Gastrocnemius medialis (tissue), 4 donors: ENCODE data around the gene CACNG7. TPM values are rescaled to one million over a fixed set of nuclear protein-coding genes. Genes with fewer than 3 reads are reported as not detected.

Source experiments
- ATAC-seq, 2 donors: fragments of 150-250 bp; one replicate each; pipeline ENCODE4 v1.9.1; 2016
- DNase-seq, 2 donors: peaks; one replicate each; pipeline ENCODE4 v3.0.0-alpha.2; 2019
- H3K27ac ChIP-seq, 4 donors: fragments of 200-600 bp; sonication (generic); 1 replicate in 1 of 4; 2 replicates in 3 of 4; pipeline ENCODE4 v1.5.1; 2016 to 2018; ENCODE audit warnings: mild to moderate bottlenecking in 2 of 4, moderate library complexity in 1 of 4
- H3K27me3 ChIP-seq, 3 donors: fragments of 200-600 bp; sonication (generic) in 2 of 3; 1 replicate in 1 of 3; 2 replicates in 2 of 3; pipeline versions ENCODE4 v1.5.1 to v1.6.0; 2016 to 2019; ENCODE audit warnings: mild to moderate bottlenecking in 1 of 3, moderate library complexity in 1 of 3
- H3K36me3 ChIP-seq, 2 donors: fragments of 200-600 bp; sonication (generic) in 1 of 2; one replicate each; pipeline ENCODE4 v1.5.1; 2017 to 2018
- H3K4me1 ChIP-seq, 2 donors: fragments of 200-600 bp; sonication (generic) in 1 of 2; one replicate each; pipeline ENCODE4 v1.5.1; 2016 to 2017; ENCODE audit warnings: mild to moderate bottlenecking in 2 of 2
- H3K4me3 ChIP-seq, 4 donors: fragments of 200-600 bp; sonication (generic) in 3 of 4; 1 replicate in 1 of 4; 2 replicates in 3 of 4; pipeline ENCODE4 v1.5.1; 2016 to 2019; ENCODE audit warnings: mild to moderate bottlenecking in 2 of 4
- H3K9me3 ChIP-seq, 3 donors: fragments of 200-600 bp; sonication (generic) in 2 of 3; 1 replicate in 1 of 3; 2 replicates in 2 of 3; pipeline ENCODE4 v1.5.1; 2016 to 2019
- POLR2A ChIP-seq, 2 donors: fragments of 450-650 bp; IDR thresholded peaks; one replicate each; pipeline ENCODE4 v1.6.1; 2017; ENCODE audit warnings: antibody characterized with exemption in 2 of 2, mild to moderate bottlenecking in 2 of 2, moderate library complexity in 2 of 2
- in situ Hi-C, 4 donors: fragments of 200-750 bp; cut with MboI; loops; one replicate each; pipeline versions ENCODE4 v1.15.0 to v1.8.0; 2017; ENCODE audit warnings: low sequenced_read_pairs in 4 of 4
- intact Hi-C: fragments of 100-400 bp; cut with DNase I; formaldehyde crosslinking; loops from one replicate; pipeline ENCODE4 v1.15.1; 2023; ENCODE audit warnings: low total_unique reads
- total RNA-seq, 4 donors: library from RNA; depleted of rRNA; stranded (reverse); fragments of >200 nt; gene quantifications; one replicate each; pipeline versions ENCODE4 v1.1.0 to v1.2.3, GENCODE V29; 2016
- TF ChIP-seq, protein P1 (sequence below), 5 experiments: fragments of 450-650 bp in 3 of 5; fragments of 200-600 bp in 2 of 5; sonication (generic) in 2 of 5; IDR thresholded peaks in 4 of 5; conservative IDR thresholded peaks in 1 of 5; 1 replicate in 4 of 5; 2 replicates in 1 of 5; pipeline ENCODE4 v1.5.1; 2016 to 2019; ENCODE audit warnings: antibody characterized with exemption in 5 of 5, mild to moderate bottlenecking in 3 of 5, moderate library complexity in 3 of 5

The CACNG7 gene
- total RNA-seq, 4 donors from 2014 or later = not detected

DNA sequence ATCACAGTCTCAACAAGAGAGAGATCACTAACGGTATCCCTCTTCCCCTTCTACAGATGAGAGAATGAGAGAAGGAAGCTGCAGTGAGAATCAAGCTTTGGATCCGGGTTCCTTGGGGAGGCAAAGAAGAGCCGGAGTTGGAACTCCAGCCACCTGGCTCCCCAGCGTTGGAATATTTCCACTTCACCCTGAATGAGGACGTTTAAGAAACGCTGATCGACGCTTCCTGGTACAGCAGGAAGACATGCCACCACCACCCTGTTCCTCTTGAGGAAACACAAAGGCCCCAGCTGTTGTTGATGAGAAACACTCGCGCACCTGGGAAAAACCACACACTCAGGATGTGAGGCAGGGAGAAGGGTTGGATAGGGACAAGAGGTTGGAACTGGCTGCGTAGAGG lies 42.4 kb downstream of the CACNG7 start:
- no peak overlapping the region for H3K27ac ChIP-seq
- no peaks in the 10 kb centered on the region for H3K9me3 ChIP-seq
- H3K27me3 ChIP-seq = peaks cover 5 to 35% (median 18%) of the 10 kb centered on the region in 3 donors
- H3K36me3 ChIP-seq = no peaks in the 10 kb centered on the region
- no peaks in the 10 kb centered on the region for H3K4me1 ChIP-seq
- in situ Hi-C loops = no loop called here
- intact Hi-C loops = no loop called here
- DNase-seq (no peak), ATAC-seq (no peak)
- H3K4me3 ChIP-seq = no peak overlapping the region
- no peak for TF ChIP-seq POLR2A (IDR thresholded peaks at IDR 0.05)
- TF ChIP-seq, protein P1, sequence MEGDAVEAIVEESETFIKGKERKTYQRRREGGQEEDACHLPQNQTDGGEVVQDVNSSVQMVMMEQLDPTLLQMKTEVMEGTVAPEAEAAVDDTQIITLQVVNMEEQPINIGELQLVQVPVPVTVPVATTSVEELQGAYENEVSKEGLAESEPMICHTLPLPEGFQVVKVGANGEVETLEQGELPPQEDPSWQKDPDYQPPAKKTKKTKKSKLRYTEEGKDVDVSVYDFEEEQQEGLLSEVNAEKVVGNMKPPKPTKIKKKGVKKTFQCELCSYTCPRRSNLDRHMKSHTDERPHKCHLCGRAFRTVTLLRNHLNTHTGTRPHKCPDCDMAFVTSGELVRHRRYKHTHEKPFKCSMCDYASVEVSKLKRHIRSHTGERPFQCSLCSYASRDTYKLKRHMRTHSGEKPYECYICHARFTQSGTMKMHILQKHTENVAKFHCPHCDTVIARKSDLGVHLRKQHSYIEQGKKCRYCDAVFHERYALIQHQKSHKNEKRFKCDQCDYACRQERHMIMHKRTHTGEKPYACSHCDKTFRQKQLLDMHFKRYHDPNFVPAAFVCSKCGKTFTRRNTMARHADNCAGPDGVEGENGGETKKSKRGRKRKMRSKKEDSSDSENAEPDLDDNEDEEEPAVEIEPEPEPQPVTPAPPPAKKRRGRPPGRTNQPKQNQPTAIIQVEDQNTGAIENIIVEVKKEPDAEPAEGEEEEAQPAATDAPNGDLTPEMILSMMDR (IDR thresholded peaks at IDR 0.05 in 4 of 5, conservative IDR thresholded peaks at IDR 0.05 in 1 of 5) = no peak

DNA sequence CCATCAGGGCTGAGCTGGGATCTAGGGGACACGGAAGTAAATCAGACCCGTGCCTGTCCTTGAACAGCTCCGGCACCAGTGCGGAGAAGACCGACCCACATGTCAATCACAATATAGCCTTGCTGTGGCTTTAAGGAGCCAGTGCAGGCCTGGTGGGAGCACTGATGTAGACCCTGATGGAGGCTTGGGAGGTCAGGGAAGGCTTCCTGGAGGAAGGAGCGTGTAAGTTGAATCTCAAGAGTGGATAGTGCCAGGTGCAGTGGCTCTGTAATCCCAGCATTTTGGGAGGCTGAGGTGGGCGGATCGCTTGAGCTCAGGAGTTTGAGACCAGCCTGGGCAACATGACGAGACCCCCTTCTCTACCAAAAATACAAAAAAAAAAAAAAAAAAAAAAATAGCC lies 42.9 kb downstream of the CACNG7 start:
- ATAC-seq (no peak), DNase-seq (no peak)
- no peaks in the 10 kb centered on the region for H3K4me1 ChIP-seq
- H3K36me3 ChIP-seq = no peaks in the 10 kb centered on the region
- no peak for TF ChIP-seq POLR2A (IDR thresholded peaks at IDR 0.05)
- TF ChIP-seq, protein P1 (IDR thresholded peaks at IDR 0.05 in 4 of 5, conservative IDR thresholded peaks at IDR 0.05 in 1 of 5) = no peak
- H3K4me3 ChIP-seq = no peak overlapping the region
- H3K27ac ChIP-seq = no peak overlapping the region
- H3K27me3 ChIP-seq = peaks cover 8 to 37% (median 19%) of the 10 kb centered on the region in 3 donors
- intact Hi-C loops (no loop called here), in situ Hi-C loops (no loop called here)
- no peaks in the 10 kb centered on the region for H3K9me3 ChIP-seq

DNA sequence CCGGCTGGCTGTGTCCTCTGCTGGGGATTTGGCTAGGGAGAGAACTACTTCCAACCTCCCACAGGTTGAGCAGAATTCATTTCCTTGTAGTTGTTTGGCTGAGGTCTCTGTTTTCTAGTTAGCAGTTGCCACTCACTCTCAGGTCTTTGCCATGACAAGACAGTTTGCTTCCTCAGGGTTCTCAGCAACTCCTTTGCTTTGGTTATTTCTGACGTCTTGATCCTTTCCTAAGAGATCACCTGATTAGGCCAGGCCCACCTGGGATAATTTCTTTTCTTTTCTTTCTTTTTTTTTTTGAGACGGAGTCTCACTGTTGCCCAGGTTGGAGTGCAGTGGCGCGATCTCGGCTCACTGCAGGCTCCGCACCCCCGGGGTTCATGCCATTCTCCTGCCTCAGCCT lies 44.3 kb downstream of the CACNG7 start:
- no peak for DNase-seq
- H3K4me1 ChIP-seq = no peaks in the 10 kb centered on the region
- TF ChIP-seq, protein P1 (IDR thresholded peaks at IDR 0.05 in 4 of 5, conservative IDR thresholded peaks at IDR 0.05 in 1 of 5) = no peak
- no peak for TF ChIP-seq POLR2A (IDR thresholded peaks at IDR 0.05)
- H3K36me3 ChIP-seq = no peaks in the 10 kb centered on the region
- intact Hi-C loops = no loop called here
- H3K4me3 ChIP-seq = no peak overlapping the region
- H3K9me3 ChIP-seq = no peaks in the 10 kb centered on the region
- no peak overlapping the region for H3K27ac ChIP-seq
- peaks cover 19 to 44% (median 25%) of the 10 kb centered on the region in 3 donors for H3K27me3 ChIP-seq
- in situ Hi-C loops = no loop called here
- no peak for ATAC-seq

DNA sequence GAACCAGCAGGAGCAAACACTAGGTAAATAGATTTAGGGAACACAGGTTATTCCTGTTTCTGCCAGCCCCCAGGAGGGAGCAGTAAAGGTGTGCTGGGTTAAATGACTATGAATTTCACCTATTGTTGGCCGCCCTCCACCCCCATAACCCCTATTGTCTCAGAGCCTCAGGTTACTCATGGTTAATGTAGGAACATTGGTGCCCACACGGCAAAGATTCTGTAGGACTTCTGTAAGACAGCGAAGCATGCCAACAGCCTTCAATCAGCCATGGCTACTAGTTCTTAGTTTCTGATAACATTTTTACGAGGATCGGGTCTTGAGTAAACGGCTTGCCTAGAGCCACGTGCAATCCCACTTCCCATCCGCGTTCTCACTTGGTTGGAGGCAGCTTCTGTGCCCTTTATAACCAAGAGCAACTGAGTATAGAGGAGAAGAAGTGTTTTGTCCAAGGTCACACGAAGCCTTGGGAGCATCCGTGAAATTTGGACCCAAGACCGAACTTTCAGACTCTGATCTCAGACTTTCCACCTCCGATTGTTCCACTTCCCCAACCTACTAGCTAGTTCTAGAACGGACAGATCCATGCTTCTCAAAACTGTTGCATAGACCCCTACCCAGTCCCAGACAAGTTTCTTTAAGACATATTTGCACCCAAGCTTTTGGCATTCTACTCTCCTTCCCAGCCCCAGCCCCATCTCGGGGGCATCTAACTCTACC lies 48.5 kb downstream of the CACNG7 start:
- intact Hi-C loops (no loop called here), in situ Hi-C loops (no loop called here)
- DNase-seq = no peak
- H3K27ac ChIP-seq = no peak overlapping the region
- no peaks in the 10 kb centered on the region for H3K4me1 ChIP-seq
- ATAC-seq = no peak
- H3K27me3 ChIP-seq = peaks cover 48 to 83% (median 51%) of the 10 kb centered on the region in 3 donors
- no peak overlapping the region for H3K4me3 ChIP-seq
- no peaks in the 10 kb centered on the region for H3K36me3 ChIP-seq
- no peaks in the 10 kb centered on the region for H3K9me3 ChIP-seq
- TF ChIP-seq POLR2A (IDR thresholded peaks at IDR 0.05) = no peak
- TF ChIP-seq, protein P1 (IDR thresholded peaks at IDR 0.05 in 4 of 5, conservative IDR thresholded peaks at IDR 0.05 in 1 of 5) = no peak
